Body of pancreas (tissue), 4 donors: Measurements from ENCODE around the gene MOAP1. TPM values are rescaled to one million over a fixed set of nuclear protein-coding genes. Genes with fewer than 3 reads are reported as not detected.
A peak's percentile ranks its signal among the peaks of the same experiment; 100 is the strongest.
"Not testable (repeated sequence)": the region's sequence is repeated elsewhere in the genome, so short reads cannot be mapped to it uniquely, and the experiment has no call there.

Experiments used
- ATAC-seq: fragments of 150-250 bp; one replicate; pipeline ENCODE4 v1.9.1; 2016
- DNase-seq, 4 donors: peaks; one replicate each; pipeline ENCODE4 v3.0.0-alpha.2; 2019
- H3K27ac ChIP-seq, 4 donors: fragments of 200-600 bp; sonication (generic); 1 replicate in 3 of 4; 2 replicates in 1 of 4; pipeline versions ENCODE4 v1.5.1 to v1.6.1; 2016 to 2019; ENCODE audit warnings: mild to moderate bottlenecking in 1 of 4, mixed read lengths in 1 of 4, moderate library complexity in 1 of 4
- H3K27me3 ChIP-seq, 2 donors: fragments of 200-600 bp; sonication (generic); one replicate each; pipeline ENCODE4 v1.6.0; 2016; ENCODE audit warnings: mild to moderate bottlenecking in 1 of 2
- H3K36me3 ChIP-seq, 2 donors: fragments of 200-600 bp; sonication (generic); replicated peaks in 1 of 2; 2 replicates each; pipeline ENCODE4 v1.5.1; 2016; ENCODE audit warnings: low read depth in 2 of 2; ENCODE audit not compliant: insufficient read depth in 1 of 2
- H3K4me1 ChIP-seq: fragments of 200-600 bp; sonication (generic); one replicate; pipeline ENCODE4 v1.6.0; 2016
- H3K4me3 ChIP-seq, 2 donors: fragments of 200-600 bp; sonication (generic); 1 replicate in 1 of 2; 2 replicates in 1 of 2; pipeline ENCODE4 v1.5.1; 2016 to 2019
- H3K9me3 ChIP-seq, 3 donors: fragments of 200-600 bp; sonication (generic); 1 replicate in 2 of 3; 2 replicates in 1 of 3; pipeline ENCODE4 v1.5.1; 2016
- CTCF ChIP-seq, 7 experiments: fragments of 450-650 bp in 4 of 7; fragments of 200-600 bp in 3 of 7; sonication (generic) in 3 of 7; IDR thresholded peaks; one replicate each; pipeline ENCODE4 v1.5.1; 2016 to 2019; ENCODE audit warnings: antibody characterized with exemption in 7 of 7
- POLR2A ChIP-seq, 3 donors: fragments of 450-650 bp; IDR thresholded peaks; one replicate each; pipeline ENCODE4 v1.6.1; 2016; ENCODE audit warnings: antibody characterized with exemption in 3 of 3, mild to moderate bottlenecking in 2 of 3
- WGBS, 2 donors: methylation state at CpG; one replicate each; pipeline ENCODE4 v1.1.5; 2017; 5-methylcytosine and 5-hydroxymethylcytosine counted together
- intact Hi-C: fragments of 100-400 bp; cut with DNase I; formaldehyde crosslinking; loops from one replicate; pipeline ENCODE4 v1.15.1; 2023
- total RNA-seq, 2 donors: library from RNA; depleted of rRNA; stranded (reverse); fragments of >200 nt; gene quantifications; one replicate each; pipeline ENCODE4 v1.1.0, GENCODE V29; 2016

Gene MOAP1
- 10 to 100 TPM; 10.2 to 17.9 TPM for total RNA-seq

GRCh38 chr14:93184391-93185348 lies at the start of gene MOAP1, which contains the start of gene LYSET:
MOAP1 (minus strand) TSS chr14:93184897; CDS start chr14:93184242, 655 bp downstream.
LYSET (plus strand) TSS chr14:93185317; CDS start chr14:93185406, 89 bp downstream.
- peak within 1 kb of the TSS; percentile 81 to 88 for H3K4me3 ChIP-seq
- ATAC-seq (peak; percentile 94), DNase-seq (peak; percentile 88 to 91 (median 89))
- H3K27ac ChIP-seq: peak within 1 kb of the TSS; percentile 94 to 98 (median 96)
- H3K27me3 ChIP-seq: no peaks in the 10 kb centered on the region
- H3K36me3 ChIP-seq: no peaks in the 10 kb centered on the region
- intact Hi-C loops: no loop called here
- no peaks in the 10 kb centered on the region for H3K9me3 ChIP-seq
- H3K4me1 ChIP-seq: peaks cover 29% of the 10 kb centered on the region
- TF ChIP-seq CTCF (IDR thresholded peaks at IDR 0.05): peak in 6 of 7 experiments; percentile 9 to 36 (median 27)
- TF ChIP-seq POLR2A (IDR thresholded peaks at IDR 0.05): peak; percentile 84 to 93 (median 91)
- 0% methylated on average over 2 to 97 of the region's 124 CpGs for WGBS, 2 donors

- ATAC-seq, DNase-seq, H3K36me3 ChIP-seq, H3K4me3 ChIP-seq, H3K27me3 ChIP-seq, H3K9me3 ChIP-seq, H3K27ac ChIP-seq: not testable (repeated sequence)
- intact Hi-C loops: loop anchor here (10.0 kb wide), 1 partner anchor 392 kb away; no protein-coding TSS in a partner anchor
- H3K4me1 ChIP-seq: peaks cover 20% of the 10 kb centered on the region
- 84 to 88% methylated on average over 5 of the region's 5 CpGs for WGBS, 2 donors
These were observed 48.4 kb upstream of the MOAP1 start for GRCh38 chr14:93233078-93233477.

GRCh38 chr14:93232159-93232558 lies 47.5 kb upstream of the MOAP1 start:
- TF ChIP-seq CTCF (IDR thresholded peaks at IDR 0.05) (no peak), POLR2A (IDR thresholded peaks at IDR 0.05) (no peak)
- no peaks in the 10 kb centered on the region for H3K27me3 ChIP-seq
- no peak overlapping the region for H3K4me3 ChIP-seq
- H3K36me3 ChIP-seq: peaks cover 0 to 12% of the 10 kb centered on the region in 2 donors
- DNase-seq (no peak), ATAC-seq (no peak)
- H3K27ac ChIP-seq: no peak overlapping the region
- peaks cover 20% of the 10 kb centered on the region for H3K4me1 ChIP-seq
- no peaks in the 10 kb centered on the region for H3K9me3 ChIP-seq
- intact Hi-C loops: loop anchor here (10.0 kb wide), 1 partner anchor 393 kb away; no protein-coding TSS in a partner anchor
- WGBS, 2 donors: 72 to 89% methylated on average over 4 to 10 of the region's 17 CpGs

GRCh38 chr14:93231129-93231979 lies 46.7 kb upstream of the MOAP1 start:
- 17 to 19% methylated on average over 31 to 39 of the region's 39 CpGs for WGBS, 2 donors
- ATAC-seq (peak; percentile 57), DNase-seq (peak in 3 of 4 donors; percentile 11 to 29 (median 25))

More at GRCh38 chr14:93231129-93231979, 46.7 kb upstream of the MOAP1 start:
- Histone ChIP-seq H3K27ac (no peak overlapping the region), H3K4me1 (peaks cover 20% of the 10 kb centered on the region), H3K36me3 (peaks cover 0 to 15% of the 10 kb centered on the region in 2 donors), H3K9me3 (no peaks in the 10 kb centered on the region), H3K27me3 (no peaks in the 10 kb centered on the region), H3K4me3 (no peak overlapping the region)
- intact Hi-C loops: loop anchor here (10.0 kb wide), 1 partner anchor 393 kb away; no protein-coding TSS in a partner anchor
- TF ChIP-seq CTCF (IDR thresholded peaks at IDR 0.05) (no peak), POLR2A (IDR thresholded peaks at IDR 0.05) (no peak)
